Stomach (tissue), 4 donors: ENCODE data around the gene FAM47A.

ENCODE experiments used
- CTCF ChIP-seq, 7 experiments: fragments of 450-650 bp in 4 of 7; fragments of 200-600 bp in 3 of 7; sonication (generic) in 3 of 7; IDR thresholded peaks; one replicate each; pipeline ENCODE4 v1.5.1; 2016 to 2019; ENCODE audit warnings: antibody characterized with exemption in 7 of 7, control low read depth in 2 of 7, mild to moderate bottlenecking in 1 of 7
- EP300 ChIP-seq: sonication (generic); formaldehyde crosslinking; IDR thresholded peaks from one replicate; pipeline ENCODE4 v1.6.1; 2017; ENCODE audit warnings: antibody characterized with exemption

DNA sequence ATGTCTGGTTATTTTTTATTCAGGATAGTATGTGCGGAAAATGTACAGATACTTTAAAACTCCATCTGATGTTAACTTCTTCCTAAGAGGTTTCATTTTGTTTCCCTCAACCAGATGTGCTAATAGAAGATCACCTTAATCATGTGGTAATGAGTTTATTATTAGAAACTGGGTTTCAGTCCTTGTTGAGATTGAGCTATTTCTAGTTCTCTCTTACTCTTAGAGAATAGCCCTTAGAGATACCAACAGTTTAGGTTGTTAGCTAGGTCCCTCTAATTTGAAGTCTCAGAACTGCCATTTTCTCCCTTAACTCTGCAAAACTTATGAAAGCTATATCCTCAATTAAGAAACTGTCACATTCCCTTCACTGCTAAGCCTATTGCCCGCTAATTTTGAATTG lies 13.0 kb downstream of the FAM47A start:
- TF ChIP-seq CTCF (IDR thresholded peaks at IDR 0.05) = no peak
- TF ChIP-seq EP300 = no peak
